ENCODE measurements around the gene SLC25A22.

SLC25A22 gene

DNA sequence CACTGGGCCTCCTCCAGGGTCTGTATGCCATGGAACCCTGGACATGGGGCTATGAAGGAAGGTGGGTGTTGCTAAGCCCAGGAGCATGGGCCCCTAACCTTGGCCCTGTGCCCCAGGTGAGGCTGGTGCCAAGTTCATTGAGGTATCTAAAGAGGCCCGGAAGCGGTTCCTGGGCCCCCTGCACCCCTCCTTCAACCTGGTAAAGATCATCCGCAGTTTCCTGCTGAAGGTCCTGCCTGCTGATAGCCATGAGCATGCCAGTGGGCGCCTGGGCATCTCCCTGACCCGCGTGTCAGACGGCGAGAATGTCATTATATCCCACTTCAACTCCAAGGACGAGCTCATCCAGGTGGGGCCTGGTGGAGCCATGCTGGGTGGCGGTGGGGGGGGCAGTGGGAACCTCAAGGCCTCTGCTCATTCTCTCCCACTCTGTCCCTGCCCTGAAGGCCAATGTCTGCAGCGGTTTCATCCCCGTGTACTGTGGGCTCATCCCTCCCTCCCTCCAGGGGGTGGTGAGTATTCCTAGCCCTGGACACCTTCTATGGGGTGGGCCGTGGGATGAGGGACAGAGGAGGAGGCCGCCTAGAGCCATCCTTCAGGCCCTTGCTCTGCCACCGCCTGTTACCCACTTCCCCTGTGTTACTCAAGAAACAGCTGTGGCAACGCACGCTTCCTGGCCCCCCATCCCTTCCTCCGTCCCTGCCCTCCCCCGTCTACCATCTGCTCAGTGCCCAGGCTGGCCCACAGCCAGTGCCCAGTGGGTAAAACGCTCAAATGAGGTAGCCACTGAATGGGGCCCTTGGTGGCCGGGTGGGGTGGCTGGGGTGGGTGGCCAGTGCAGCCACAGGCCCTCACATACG lies 23.7 kb upstream of the SLC25A22 start:
- no peak for DNase-seq (ENCODE audit: low read depth)

GRCh38 chr11:820655-821511 lies 22.8 kb upstream of the SLC25A22 start:
- DNase-seq (ENCODE audit: low read depth) = no peak

- peak; percentile 88 for DNase-seq (ENCODE audit: low read depth)
Observed at GRCh38 chr11:819943-820649, 22.0 kb upstream of the SLC25A22 start.

DNA sequence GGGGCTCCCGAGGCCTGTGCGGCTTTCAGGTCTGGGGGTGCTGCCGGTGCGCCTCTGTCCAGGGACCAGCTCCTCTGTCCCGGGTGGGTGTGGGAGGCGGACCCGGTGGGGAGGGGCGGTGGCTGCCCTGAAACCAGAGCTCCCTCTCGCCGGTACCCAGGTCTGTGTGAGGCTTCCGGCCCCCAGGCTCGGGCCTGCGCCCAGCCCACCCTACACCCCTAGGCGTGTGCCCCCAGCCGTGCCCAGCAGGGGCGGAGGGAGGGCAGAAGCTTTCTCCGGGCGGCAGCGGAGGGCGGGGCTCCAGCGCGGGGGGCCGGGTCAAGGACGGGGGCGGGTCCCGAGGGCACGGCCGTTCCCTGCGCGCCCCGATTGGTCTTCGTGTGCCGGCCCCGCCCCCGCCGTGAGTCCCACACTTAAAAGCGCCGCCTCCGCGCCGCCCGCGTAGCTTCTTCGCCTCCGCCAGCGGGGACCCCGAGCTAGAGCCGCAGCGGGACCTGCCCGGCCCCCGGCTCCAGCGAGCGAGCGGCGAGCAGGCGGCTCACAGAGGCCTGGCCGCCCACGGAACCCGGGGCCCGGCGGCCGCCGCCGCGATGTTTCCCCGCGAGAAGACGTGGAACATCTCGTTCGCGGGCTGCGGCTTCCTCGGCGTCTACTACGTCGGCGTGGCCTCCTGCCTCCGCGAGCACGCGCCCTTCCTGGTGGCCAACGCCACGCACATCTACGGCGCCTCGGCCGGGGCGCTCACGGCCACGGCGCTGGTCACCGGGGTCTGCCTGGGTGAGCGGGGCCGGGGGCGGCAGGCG lies 21.2 kb upstream of the SLC25A22 start:
- peak; percentile 84 for DNase-seq (ENCODE audit: low read depth)

DNA sequence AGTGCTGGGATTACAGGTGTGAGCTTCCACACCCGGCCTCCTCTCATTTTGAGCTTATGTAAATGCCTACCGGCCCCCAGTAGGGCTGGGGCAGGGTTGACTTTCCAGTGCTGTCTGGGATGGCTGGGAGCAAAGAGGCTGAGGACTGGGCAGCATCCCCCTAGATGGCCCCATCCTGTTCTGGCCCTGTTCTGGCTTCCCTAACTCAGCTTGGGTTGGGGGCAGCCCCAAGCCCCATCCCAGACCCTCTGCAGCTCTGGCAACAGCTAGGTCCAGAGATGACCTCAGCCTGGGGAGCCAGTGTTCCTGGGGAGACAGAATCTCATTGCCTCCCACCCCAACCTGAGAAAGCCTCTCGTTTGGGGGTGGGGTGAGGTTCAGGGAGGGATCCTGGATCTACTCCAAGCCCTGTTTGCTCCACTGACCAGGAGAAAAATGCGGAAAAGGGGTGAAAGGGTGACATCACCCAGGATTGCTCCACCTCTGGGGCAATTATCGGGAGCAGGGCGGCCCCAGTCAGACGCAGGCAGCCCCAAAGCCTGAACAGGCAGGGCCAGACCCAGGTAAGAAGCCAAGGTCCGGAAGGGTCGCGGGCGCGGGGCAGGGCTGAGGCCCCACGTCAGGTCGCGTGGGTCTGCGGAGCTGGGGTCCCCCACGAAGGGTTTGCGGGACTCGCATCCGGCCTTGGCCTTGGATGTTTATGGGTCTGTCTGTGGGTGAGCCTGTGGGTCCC lies 20.5 kb upstream of the SLC25A22 start, which contains the start of gene PNPLA2:
Gene PNPLA2 (plus strand): TSS at position 519 of the 733 bp plus-strand sequence. CDS start 805 bp downstream, outside the sequence.
- no peak for DNase-seq (ENCODE audit: low read depth)

DNA sequence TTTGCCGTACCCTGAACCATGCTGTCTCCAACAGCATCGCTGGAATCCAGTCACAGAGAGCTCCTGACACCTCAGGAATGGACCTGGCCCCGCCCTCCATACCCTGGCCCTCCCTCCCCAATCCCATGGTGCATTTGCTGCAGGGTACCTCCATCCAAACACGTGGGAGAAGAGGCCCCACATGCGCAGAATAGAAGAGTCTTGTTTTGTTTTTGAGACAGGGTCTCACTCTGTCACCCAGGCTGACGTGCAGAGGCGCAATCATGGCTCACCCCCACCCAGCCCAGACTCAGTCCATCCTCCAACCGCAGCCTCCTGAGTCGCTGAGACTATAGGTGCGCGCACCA lies 18.3 kb upstream of the SLC25A22 start:
- no peak for DNase-seq (ENCODE audit: low read depth)

GRCh38 chr11:815675-816432 lies 17.8 kb upstream of the SLC25A22 start:
- DNase-seq (ENCODE audit: low read depth) = no peak

DNA sequence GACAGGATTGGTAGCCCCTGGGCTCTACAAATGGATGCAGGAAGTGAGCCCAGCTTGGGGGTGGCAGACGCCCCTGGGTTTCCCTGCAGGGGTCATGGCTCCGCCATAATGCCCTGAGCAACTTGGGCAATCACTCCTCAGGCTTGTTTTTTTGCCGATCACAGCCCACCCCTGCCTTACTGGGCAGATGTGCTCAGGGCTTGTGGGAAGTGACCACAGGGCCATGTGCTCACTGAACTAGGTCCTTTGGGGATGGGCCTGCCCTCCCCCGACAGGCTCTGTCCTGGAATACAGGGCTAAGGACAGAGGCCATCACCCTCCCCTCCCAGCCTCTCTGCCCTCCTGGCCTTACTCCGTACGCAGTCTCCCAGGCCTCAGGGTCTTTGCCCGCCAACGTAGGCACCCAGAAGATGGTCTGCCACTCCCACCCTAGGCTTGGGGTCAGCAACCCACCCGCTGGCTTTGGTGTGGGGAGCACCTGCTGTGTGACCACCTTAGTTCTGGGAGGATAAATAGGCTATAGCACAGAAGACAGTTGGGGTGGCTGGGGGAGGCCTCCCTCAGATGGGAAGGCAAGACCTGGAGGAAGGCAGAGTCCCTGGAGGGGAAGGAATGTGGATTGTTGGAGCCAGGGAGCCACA lies 15.5 kb upstream of the SLC25A22 start:
- no peak for DNase-seq (ENCODE audit: low read depth)

- DNase-seq (ENCODE audit: low read depth) = no peak
Observed at GRCh38 chr11:813072-813455, 15.0 kb upstream of the SLC25A22 start.

DNA sequence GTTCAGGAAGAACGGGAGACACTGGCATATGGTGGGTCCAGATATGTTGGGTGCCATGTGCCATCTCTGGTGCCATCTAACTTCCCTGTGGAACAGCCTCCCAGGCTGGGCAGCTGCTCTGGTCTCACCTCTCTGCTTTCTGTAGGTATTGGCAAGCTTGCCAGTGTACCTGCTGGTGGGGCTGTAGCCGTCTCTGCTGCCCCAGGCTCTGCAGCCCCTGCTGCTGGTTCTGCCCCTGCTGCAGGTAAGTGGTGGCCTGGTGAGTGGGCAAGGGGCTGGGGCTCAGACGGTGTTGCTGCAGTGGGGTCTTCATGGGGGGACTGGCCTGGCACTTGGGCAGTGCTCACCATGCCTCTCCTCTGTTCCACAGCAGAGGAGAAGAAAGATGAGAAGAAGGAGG lies 14.3 kb upstream of the SLC25A22 start:
- no peak for DNase-seq (ENCODE audit: low read depth)

DNA sequence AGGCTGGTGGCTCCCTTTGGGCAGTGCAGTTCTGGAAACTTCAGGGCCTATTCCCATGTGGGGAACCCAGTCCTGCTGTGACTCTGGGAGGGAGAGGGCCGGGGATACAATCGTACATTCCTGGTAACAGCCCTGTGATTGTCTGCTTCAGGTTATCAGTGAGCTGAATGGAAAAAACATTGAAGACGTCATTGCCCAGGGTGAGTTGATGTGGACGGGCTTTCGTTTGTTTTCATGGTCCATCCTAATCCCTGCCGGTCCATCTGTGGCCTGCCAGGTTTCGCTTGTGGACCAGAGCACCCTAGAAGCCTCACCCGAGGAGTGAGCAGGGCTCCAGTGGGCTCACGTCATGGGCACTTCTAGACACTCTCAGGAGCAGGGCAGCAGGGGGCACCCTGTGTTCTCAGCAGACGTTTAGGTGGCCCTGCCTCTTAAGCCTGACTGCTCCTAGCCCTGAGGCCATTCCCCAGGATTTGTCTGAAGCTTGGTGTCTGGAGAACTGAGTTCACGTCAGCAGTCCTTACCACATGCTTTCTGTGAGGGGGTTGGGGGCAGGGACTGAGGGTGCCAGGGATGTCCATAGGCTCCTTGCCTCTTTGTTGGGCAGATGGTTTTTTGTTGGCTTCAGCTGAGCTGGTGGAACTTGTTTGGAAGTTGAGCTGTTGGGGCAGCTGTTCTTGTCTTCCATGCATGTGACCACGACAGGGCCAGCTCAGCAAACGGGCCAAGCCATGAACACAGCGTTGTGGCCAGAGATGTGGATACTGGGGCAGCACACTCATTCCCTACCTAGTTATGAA lies 13.6 kb upstream of the SLC25A22 start:
- no peak for DNase-seq (ENCODE audit: low read depth)

DNA sequence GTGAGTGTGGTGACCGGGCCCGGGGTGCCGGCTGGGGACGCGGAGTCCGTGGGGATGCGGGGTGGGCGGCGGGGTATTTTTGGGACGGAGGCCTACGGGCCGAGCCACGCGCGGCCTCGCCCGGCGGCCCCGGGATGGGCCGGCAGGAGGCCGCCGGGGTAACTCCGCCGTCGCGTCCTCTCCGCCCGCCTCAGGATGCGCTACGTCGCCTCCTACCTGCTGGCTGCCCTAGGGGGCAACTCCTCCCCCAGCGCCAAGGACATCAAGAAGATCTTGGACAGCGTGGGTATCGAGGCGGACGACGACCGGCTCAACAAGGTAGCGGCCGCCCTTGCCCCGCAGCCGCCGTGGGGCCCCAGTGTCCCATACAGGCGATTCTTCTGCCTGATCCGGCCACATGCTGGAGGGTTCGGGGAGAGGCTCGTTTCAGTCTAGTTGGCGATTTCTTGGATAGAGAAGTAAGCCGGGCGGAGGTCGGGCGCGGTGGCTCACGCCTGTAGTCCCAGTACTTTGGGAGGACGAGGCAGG lies 12.0 kb upstream of the SLC25A22 start:
- DNase-seq (ENCODE audit: low read depth) = no peak

GRCh38 chr11:809287-810039 lies 11.4 kb upstream of the SLC25A22 start, which contains the start of gene RPLP2:
TSS of gene RPLP2 (plus strand) at chr11:809967. CDS start at chr11:810235, 268 bp downstream.
- peak; percentile 98 for DNase-seq (ENCODE audit: low read depth)

- no peak for DNase-seq (ENCODE audit: low read depth)
Observed at GRCh38 chr11:808427-809286, 10.6 kb upstream of the SLC25A22 start.

DNA sequence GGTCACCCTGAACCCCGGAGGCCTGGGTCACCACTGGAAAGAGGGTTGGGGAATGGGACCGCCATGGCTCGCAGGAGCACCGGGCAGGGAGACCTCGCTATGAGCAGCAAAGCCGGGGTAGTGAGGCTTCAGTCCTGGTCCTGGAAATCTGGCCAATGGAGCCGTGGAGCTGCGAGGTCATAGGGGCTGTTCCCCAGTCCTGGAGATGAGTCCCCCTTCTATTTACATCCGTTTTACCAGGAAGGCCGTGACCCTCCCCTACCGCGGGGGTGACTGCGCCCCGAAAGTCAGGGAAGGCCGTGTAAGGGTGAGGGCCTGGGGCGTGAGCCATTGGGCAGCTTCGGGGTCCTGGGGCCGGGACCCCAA lies 6.5 kb upstream of the SLC25A22 start:
- DNase-seq (ENCODE audit: low read depth) = no peak

GRCh38 chr11:803770-804598 lies 5.9 kb upstream of the SLC25A22 start:
- no peak for DNase-seq (ENCODE audit: low read depth)
